ENCODE measurements around the gene QDPR. TPM values are rescaled to one million over a fixed set of nuclear protein-coding genes. Genes with fewer than 3 reads are reported as not detected.

Gene QDPR
- total RNA-seq, 2 donors from 2014 or later, result 14.2 to 20.0 TPM

DNA sequence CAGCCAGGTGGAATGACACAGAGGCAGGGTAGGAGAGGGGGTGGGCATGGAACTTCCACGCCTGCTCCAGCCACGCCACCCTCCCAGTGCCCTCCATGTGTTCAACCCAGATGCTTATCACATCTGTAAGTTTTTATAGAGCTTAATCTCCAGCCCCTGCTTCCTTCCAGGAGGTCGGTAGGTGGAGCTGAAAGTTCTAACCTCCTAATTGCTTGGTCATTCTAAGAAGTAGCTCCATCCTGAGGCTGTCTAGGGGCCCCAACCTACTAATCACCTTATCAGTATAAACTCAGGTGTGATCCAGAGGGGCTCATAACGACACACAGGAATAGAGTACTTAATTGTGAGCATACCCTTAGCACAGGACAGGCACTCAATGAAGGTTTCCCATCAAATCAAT is 18.3 kb downstream of the QDPR start:
- Mint-ChIP-seq H3K27ac (no peak overlapping the region), H3K4me3 (no peak overlapping the region), H3K4me1 (peaks cover 7% of the 10 kb centered on the region), H3K27me3 (no peaks in the 10 kb centered on the region), H3K36me3 (ENCODE audit: low read depth) (peaks cover 3% of the 10 kb centered on the region)
- no peak for DNase-seq
- no peak for ATAC-seq
- no peaks in the 10 kb centered on the region for H3K9me3 ChIP-seq (ENCODE audit: control insufficient read depth, low read length, poor library complexity, severe bottlenecking)

DNA sequence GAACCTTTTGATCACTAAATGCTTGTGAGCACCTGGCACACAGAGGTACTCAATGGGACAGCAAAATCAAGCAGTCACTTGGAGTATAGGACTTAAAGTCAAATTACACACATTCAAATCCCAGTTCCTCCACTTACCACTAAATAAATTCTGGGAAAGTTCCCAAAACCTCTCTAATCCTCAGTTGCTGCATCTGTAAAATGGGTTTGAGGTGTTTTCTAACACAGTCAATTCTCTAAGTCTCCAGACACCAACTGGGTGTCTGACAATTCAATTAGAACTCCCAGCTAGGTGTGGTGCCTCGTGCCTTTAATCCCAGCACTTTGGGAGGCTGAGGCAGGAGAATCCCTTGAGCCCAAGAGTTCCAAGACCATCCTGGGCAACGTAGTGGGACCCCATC is 19.0 kb downstream of the QDPR start:
- H3K27ac Mint-ChIP-seq, result no peak overlapping the region
- H3K36me3 Mint-ChIP-seq (ENCODE audit: low read depth), result no peaks in the 10 kb centered on the region
- DNase-seq (no peak), ATAC-seq (no peak)
- no peaks in the 10 kb centered on the region for H3K27me3 Mint-ChIP-seq
- H3K4me1 Mint-ChIP-seq, result peaks cover 5% of the 10 kb centered on the region
- H3K4me3 Mint-ChIP-seq, result no peak overlapping the region
- H3K9me3 ChIP-seq (ENCODE audit: control insufficient read depth, low read length, poor library complexity, severe bottlenecking), result no peaks in the 10 kb centered on the region

DNA sequence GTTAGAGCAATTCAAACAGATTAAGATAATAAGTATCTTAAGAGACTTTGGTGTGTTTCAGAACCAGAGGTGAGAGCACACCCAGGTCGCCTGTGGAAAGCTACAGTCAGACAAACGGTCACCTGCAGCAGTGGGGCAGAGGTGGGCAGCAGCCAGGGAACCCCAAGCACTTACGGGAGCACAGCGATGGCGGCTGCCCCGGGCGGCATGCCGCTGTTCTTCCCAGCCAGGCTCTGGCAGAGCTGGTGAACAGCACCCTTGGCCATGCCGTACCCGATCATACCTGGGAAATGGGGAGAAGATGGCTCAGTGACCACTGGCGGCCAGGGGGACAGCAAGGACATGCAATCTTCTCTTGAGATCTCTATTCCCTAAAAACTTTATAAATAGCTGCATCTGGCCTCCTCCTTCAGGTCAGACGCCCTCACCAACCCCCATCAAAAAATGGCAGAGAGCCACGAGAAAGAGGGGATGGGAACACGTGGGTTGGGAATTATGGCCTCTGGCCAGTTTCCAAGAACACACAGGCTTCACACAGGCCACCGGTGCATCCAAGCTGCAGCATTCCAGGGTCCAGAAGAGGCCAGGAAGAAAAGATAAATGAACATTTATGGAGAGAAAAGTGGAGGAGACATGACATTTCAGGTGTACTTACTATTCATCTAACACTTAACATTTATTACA is 19.7 kb downstream of the QDPR start:
- Mint-ChIP-seq H3K27ac (peak overlapping the region; percentile 27), H3K4me1 (peaks cover 5% of the 10 kb centered on the region), H3K36me3 (ENCODE audit: low read depth) (no peaks in the 10 kb centered on the region), H3K27me3 (no peaks in the 10 kb centered on the region), H3K4me3 (no peak overlapping the region)
- no peak for DNase-seq
- ATAC-seq, result no peak
- no peaks in the 10 kb centered on the region for H3K9me3 ChIP-seq (ENCODE audit: control insufficient read depth, low read length, poor library complexity, severe bottlenecking)

- Mint-ChIP-seq H3K4me3 (no peak overlapping the region), H3K36me3 (ENCODE audit: low read depth) (peaks cover 3% of the 10 kb centered on the region), H3K27me3 (no peaks in the 10 kb centered on the region), H3K4me1 (peaks cover 5% of the 10 kb centered on the region), H3K27ac (peak overlapping the region; percentile 16)
- no peak for DNase-seq
- no peaks in the 10 kb centered on the region for H3K9me3 ChIP-seq (ENCODE audit: control insufficient read depth, low read length, poor library complexity, severe bottlenecking)
- ATAC-seq, result no peak
Observed at GRCh38 chr4:17491196-17491595, 20.7 kb downstream of the QDPR start.

- Mint-ChIP-seq H3K4me3 (no peak overlapping the region), H3K27me3 (no peaks in the 10 kb centered on the region), H3K27ac (peak overlapping the region; percentile 16), H3K36me3 (ENCODE audit: low read depth) (peaks cover 3% of the 10 kb centered on the region), H3K4me1 (peaks cover 5% of the 10 kb centered on the region)
- no peak for DNase-seq
- no peaks in the 10 kb centered on the region for H3K9me3 ChIP-seq (ENCODE audit: control insufficient read depth, low read length, poor library complexity, severe bottlenecking)
- no peak for ATAC-seq
Observed at GRCh38 chr4:17490575-17491059, 21.3 kb downstream of the QDPR start.

- DNase-seq (no peak), ATAC-seq (no peak)
- H3K4me3 Mint-ChIP-seq, result no peak overlapping the region
- H3K27me3 Mint-ChIP-seq, result no peaks in the 10 kb centered on the region
- H3K4me1 Mint-ChIP-seq, result peaks cover 5% of the 10 kb centered on the region
- peaks cover 9% of the 10 kb centered on the region for H3K36me3 Mint-ChIP-seq (ENCODE audit: low read depth)
- H3K9me3 ChIP-seq (ENCODE audit: control insufficient read depth, low read length, poor library complexity, severe bottlenecking), result no peaks in the 10 kb centered on the region
- H3K27ac Mint-ChIP-seq, result no peak overlapping the region
Observed at GRCh38 chr4:17489721-17490120, 22.2 kb downstream of the QDPR start.

DNA sequence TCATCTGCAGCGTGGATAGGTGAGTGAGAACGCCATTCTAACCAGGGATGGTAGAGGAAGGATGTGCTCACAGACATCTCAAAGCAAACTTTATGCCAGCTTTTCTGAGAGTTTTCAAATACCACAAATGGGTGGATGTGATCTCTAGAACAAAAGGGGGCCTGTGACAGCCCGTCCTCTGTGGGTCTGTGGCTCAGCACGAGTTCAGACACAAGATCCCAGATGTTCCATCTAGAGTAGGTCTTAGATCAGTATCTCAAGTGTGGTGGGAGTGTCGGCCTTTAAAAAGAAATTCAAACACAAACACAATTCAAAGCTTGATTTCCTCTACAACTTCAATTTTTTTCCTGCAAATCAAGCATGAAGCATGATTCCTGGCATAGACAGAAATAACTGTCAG is 22.8 kb downstream of the QDPR start:
- no peak overlapping the region for H3K27ac Mint-ChIP-seq
- peaks cover 9% of the 10 kb centered on the region for H3K36me3 Mint-ChIP-seq (ENCODE audit: low read depth)

GRCh38 chr4:17482716-17483115 is 29.2 kb downstream of the QDPR start:
- Mint-ChIP-seq H3K36me3 (ENCODE audit: low read depth) (peaks cover 9% of the 10 kb centered on the region), H3K27ac (no peak overlapping the region), H3K4me1 (no peaks in the 10 kb centered on the region), H3K27me3 (no peaks in the 10 kb centered on the region), H3K4me3 (no peak overlapping the region)
- ATAC-seq, result no peak
- H3K9me3 ChIP-seq (ENCODE audit: control insufficient read depth, low read length, poor library complexity, severe bottlenecking), result no peaks in the 10 kb centered on the region
- no peak for DNase-seq

More for the DNA sequence above, 22.8 kb downstream of the QDPR start:
- ATAC-seq, result no peak
- Mint-ChIP-seq H3K4me1 (peaks cover 2% of the 10 kb centered on the region), H3K27me3 (no peaks in the 10 kb centered on the region), H3K4me3 (no peak overlapping the region)
- no peaks in the 10 kb centered on the region for H3K9me3 ChIP-seq (ENCODE audit: control insufficient read depth, low read length, poor library complexity, severe bottlenecking)
- no peak for DNase-seq

- peaks cover 8% of the 10 kb centered on the region for H3K36me3 Mint-ChIP-seq (ENCODE audit: low read depth)
- peaks cover 2% of the 10 kb centered on the region for H3K4me1 Mint-ChIP-seq
- no peak overlapping the region for H3K27ac Mint-ChIP-seq
- H3K9me3 ChIP-seq (ENCODE audit: control insufficient read depth, low read length, poor library complexity, severe bottlenecking), result no peaks in the 10 kb centered on the region
- DNase-seq (no peak), ATAC-seq (no peak)
- H3K27me3 Mint-ChIP-seq, result no peaks in the 10 kb centered on the region
- no peak overlapping the region for H3K4me3 Mint-ChIP-seq
Observed at GRCh38 chr4:17480955-17481354, 30.9 kb downstream of the QDPR start.

DNA sequence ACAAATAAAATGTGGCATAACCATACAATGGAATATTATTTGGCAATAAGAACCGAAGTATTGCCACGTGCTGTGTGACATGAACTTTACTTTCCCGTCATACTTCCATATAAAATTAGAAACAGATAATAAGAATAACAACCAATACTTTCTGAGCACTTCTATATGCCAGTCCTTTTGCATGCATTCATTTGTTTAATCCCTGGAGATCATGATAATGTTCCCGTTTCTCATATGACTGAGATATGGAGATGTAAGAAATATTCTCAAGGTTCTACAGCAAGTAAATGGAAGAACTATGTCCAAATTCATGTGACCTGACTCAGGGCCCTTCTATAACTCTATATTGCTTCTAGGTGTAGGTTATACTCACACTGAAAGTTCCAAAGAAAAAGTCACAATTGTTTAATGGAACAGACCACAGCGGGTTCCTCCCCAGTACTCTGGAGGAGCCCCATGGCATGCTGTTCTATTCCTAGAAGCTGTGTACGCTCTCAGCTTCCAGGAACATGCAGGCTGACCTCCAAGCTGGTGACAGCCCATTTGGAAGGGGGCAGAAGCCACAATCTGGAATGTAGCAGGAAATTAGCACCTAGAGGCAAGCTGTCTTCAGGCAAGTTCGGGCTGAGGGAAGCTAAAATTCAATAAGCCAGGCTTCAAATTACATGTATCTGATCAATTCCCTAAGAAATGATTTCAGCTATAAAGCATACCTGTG is 31.5 kb downstream of the QDPR start:
- H3K27me3 Mint-ChIP-seq, result no peaks in the 10 kb centered on the region
- peaks cover 2% of the 10 kb centered on the region for H3K4me1 Mint-ChIP-seq
- no peak overlapping the region for H3K27ac Mint-ChIP-seq
- H3K9me3 ChIP-seq (ENCODE audit: control insufficient read depth, low read length, poor library complexity, severe bottlenecking), result no peaks in the 10 kb centered on the region
- ATAC-seq (no peak), DNase-seq (no peak)
- H3K4me3 Mint-ChIP-seq, result no peak overlapping the region
- H3K36me3 Mint-ChIP-seq (ENCODE audit: low read depth), result peaks cover 7% of the 10 kb centered on the region

- Mint-ChIP-seq H3K27me3 (no peaks in the 10 kb centered on the region), H3K27ac (no peak overlapping the region), H3K4me3 (no peak overlapping the region), H3K4me1 (peaks cover 2% of the 10 kb centered on the region), H3K36me3 (ENCODE audit: low read depth) (peaks cover 3% of the 10 kb centered on the region)
- H3K9me3 ChIP-seq (ENCODE audit: control insufficient read depth, low read length, poor library complexity, severe bottlenecking), result no peaks in the 10 kb centered on the region
- ATAC-seq (no peak), DNase-seq (no peak)
Observed at GRCh38 chr4:17477774-17478472, 34.0 kb downstream of the QDPR start.

- Mint-ChIP-seq H3K36me3 (ENCODE audit: low read depth) (peaks cover 3% of the 10 kb centered on the region), H3K27me3 (no peaks in the 10 kb centered on the region), H3K4me3 (no peak overlapping the region), H3K4me1 (peaks cover 2% of the 10 kb centered on the region), H3K27ac (peak overlapping the region; percentile 43)
- ATAC-seq (no peak), DNase-seq (no peak)
- H3K9me3 ChIP-seq (ENCODE audit: control insufficient read depth, low read length, poor library complexity, severe bottlenecking), result no peaks in the 10 kb centered on the region
Observed at GRCh38 chr4:17476853-17477252, 35.0 kb downstream of the QDPR start.

DNA sequence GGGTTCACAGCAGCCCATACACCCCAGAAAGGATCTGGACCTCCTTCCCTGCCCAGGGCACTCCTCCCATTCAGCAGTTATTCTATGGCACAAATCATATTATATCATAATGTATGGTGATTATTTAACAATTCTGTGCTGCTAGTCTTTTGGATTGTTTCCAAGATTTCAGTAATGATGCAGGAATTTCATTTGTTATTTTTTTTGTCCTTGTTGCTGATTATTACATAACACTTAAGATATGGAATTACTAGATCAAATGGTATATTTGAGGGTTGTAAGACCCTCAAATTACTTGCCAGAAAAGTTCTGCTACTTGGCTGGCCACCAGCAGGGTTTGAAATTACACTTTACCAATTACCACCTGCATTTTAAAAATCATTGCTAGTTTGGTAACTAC is 36.4 kb downstream of the QDPR start:
- no peak overlapping the region for H3K4me3 Mint-ChIP-seq
- H3K27ac Mint-ChIP-seq, result no peak overlapping the region
- DNase-seq (no peak), ATAC-seq (no peak)
- H3K4me1 Mint-ChIP-seq, result peaks cover 2% of the 10 kb centered on the region
- no peaks in the 10 kb centered on the region for H3K9me3 ChIP-seq (ENCODE audit: control insufficient read depth, low read length, poor library complexity, severe bottlenecking)
- H3K27me3 Mint-ChIP-seq, result no peaks in the 10 kb centered on the region
- peaks cover 7% of the 10 kb centered on the region for H3K36me3 Mint-ChIP-seq (ENCODE audit: low read depth)
